NCI-H1105 (cell line): ENCODE data around the gene MYRF.

Experiments used
- DNase-seq: peaks from one replicate; lab custom pipeline; 2025; lab: John Stamatoyannopoulos, UW

Gene MYRF

GRCh38 chr11:61739413-61739812, 13.0 kb upstream of the MYRF start:
- DNase-seq = no peak

DNA sequence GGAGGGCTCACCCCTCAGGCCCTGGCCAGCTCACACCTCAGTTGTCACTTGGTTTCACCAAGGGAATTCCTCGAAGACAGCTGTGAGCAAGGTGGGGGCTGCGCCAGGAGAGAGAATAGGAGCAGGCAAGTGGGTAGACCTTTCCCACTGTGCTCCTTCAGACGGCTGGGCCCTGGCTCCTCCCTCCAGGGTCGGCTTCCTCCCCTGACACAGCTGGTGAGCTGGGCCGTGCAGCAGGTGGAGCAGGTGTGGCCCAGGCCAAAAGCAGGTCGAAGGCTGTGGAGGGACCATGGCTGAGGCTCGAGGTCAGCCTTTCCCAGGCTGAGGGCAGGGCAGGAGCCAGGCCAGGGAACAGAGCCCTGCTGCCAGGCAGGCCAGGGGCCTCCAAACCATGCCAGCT, 12.5 kb upstream of the MYRF start:
- no peak for DNase-seq

- DNase-seq = no peak
These were observed 10.0 kb upstream of the MYRF start for GRCh38 chr11:61742391-61742790.

DNA sequence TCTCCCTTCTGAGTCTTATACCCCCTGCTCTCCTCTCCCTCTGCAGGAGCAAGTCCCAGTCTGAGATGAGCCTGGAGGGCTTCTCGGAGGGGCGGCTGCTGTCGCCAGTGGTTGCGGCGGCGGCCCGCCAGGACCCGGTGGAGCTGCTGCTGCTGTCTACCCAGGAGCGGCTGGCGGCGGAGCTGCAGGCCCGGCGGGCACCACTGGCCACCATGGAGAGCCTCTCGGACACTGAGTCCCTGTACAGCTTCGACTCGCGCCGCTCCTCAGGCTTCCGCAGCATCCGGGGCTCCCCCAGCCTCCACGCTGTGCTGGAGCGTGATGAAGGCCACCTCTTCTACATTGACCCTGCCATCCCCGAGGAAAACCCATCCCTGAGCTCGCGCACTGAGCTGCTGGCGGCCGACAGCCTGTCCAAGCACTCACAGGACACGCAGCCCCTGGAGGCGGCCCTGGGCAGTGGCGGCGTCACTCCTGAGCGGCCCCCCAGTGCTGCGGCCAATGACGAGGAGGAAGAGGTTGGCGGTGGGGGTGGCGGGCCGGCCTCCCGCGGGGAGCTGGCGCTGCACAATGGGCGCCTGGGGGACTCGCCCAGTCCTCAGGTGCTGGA, 8.8 kb upstream of the MYRF start:
- DNase-seq = no peak

DNA sequence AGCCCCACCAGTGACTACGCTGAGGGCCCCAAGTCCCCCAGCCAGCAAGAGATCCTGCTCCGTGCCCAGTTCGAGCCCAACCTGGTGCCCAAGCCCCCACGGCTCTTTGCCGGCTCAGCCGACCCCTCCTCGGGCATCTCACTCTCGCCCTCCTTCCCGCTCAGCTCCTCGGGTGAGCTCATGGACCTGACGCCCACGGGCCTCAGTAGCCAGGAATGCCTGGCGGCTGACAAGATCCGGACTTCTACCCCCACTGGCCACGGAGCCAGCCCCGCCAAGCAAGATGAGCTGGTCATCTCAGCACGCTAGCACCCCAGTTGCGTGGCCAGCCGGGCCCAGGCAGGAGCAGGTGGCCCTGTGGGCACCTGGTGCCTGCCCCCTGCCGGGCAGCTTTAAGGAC, 8.3 kb upstream of the MYRF start:
- no peak for DNase-seq

GRCh38 chr11:61744609-61745156, 7.8 kb upstream of the MYRF start:
- DNase-seq = no peak

- DNase-seq = no peak
These were observed 6.5 kb upstream of the MYRF start for GRCh38 chr11:61745781-61746441.

DNA sequence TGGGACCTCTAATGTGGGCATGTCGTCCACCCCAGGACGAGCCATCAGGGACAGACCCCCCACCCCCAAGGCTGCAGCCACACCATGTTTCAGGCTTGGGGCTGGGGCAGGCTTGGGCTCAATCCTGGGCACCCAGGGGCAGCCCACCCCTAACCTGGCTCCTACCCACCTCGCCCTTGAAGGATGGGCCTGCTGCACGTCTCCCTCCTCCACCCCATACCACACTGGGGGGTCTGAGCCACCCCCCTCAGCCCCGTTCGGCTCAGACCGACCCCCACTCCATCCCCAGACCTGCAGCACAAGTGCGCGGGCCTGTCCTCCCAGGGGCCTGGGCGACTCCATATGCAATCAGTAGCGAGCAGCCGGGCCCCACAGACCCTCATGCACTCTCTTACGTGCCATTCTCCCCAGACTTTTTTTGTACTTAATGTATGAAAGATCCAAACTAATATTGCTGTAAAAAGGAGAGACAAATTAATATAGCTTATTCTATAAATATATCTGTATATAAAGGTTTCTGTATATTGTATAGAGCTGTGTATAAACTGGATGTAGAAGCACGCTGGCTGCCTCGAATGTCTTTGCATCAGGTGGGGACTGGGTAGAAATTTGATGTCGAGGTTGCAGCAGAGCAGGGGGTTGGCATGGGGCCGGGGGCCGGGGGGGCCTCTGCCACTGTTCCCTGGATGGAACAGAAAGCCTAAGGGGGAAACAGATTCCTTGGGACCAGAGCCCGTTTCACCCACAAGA, 5.8 kb upstream of the MYRF start:
- no peak for DNase-seq

GRCh38 chr11:61747192-61747966, 5.1 kb upstream of the MYRF start:
- no peak for DNase-seq

DNA sequence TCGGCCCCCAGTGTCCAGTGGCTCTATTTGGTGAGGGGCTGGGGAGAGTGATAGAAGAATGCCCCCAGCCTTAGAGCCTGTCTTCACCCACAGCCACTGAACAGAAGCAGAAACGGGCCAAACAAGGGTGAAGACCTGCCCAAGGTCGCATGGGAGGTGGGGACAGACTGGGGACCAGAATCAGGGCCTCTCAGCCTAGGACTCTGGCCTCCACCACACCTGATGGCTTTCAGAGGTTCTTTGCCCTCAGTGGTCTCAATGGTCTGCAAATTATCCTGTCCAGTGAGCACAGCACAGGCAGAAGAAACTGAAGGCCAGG, 4.5 kb upstream of the MYRF start:
- DNase-seq = no peak

DNA sequence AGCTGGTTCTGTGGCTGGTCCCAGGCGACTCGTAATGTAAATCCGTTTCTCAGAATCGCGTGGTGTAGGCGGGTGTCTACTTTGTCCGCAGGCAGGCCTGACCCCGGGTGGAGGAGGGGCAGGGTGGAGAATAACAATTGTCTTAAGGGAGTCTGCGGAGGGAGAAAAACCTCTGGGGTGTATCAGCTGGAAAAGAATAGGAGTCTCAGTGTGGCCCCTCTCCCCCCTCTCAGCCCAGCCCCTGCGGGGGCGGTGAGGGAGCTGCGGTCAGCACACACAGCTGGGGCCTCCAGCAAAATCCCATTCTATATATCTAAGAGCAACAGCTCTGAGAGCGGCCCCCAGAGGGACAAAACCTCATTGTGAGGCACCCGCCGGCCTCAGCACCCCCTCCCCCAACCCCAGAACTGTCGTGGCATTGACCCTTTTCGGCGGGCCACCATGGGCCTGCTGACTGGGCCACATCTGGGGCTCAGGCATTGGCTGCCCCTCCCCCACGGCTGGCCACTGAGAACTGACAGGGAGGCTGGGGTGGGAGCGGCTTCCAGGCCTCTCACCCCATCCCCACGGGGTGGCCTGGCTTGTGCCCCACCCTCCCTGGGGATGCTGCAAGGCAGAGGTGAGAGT, 2.7 kb upstream of the MYRF start:
- DNase-seq = no peak

DNA sequence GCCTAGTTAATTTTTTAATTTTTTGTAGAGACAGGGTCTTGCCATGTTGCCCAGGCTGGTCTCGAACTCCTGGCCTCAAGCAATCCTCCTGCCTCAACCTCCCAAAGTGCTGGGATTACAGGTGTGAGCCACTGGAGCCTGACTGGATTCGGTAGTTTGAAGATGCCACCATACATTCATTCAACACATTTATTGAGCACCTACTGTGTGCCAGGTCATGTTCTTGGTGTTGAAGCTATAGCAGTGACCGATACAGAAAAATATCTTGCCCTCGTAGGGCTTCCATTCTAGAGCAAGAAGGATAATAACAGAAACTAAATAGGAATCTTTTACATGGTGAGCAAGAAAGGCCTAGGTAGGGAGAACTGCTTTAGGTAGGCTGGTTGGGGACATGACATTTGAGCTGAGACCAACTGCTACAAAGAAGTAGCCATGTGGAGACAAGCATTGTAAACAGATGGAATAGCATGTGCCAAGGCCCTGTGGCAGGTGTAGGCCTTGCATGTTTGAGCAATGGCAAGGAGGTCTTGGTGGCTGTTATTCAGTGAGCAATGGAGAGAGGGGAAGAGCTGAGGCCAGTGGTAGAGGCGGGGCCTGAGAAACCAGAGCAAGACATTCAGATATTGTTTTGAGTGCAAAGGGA, 1.7 kb upstream of the MYRF start:
- DNase-seq = no peak

- no peak for DNase-seq
These were observed 1.1 kb upstream of the MYRF start for GRCh38 chr11:61751384-61751783.

DNA sequence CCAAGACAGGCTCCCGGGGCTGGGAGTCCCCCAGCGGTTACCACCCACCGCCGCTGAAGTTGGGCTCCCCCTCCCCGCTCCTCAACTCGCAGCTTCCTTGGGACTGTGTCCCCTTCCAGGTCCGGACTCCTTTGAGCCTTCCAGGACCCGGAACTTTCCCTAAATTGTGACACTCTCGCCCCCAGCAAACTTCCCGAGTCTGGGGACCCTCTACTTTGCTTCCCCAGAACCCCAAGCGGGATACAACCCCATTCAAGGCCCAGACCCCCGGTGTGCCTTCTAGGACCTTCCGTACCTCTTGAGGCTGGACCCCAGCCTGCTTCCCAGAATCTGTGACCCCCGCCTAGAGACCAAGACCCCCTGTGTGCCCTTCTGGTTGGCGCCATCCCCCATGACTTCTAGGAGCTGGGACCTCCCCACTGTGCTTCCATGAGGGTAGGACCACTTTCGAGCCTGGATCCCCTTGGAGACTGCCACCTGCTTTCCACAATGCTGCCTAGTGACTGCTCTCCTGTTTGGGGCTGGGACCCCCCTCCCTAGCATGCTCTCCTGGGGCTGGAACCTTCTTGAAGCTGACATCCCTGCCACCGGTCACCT, 587 bp downstream of the MYRF start:
- DNase-seq = no peak

GRCh38 chr11:61753672-61754071, 1.2 kb downstream of the MYRF start:
- no peak for DNase-seq

DNA sequence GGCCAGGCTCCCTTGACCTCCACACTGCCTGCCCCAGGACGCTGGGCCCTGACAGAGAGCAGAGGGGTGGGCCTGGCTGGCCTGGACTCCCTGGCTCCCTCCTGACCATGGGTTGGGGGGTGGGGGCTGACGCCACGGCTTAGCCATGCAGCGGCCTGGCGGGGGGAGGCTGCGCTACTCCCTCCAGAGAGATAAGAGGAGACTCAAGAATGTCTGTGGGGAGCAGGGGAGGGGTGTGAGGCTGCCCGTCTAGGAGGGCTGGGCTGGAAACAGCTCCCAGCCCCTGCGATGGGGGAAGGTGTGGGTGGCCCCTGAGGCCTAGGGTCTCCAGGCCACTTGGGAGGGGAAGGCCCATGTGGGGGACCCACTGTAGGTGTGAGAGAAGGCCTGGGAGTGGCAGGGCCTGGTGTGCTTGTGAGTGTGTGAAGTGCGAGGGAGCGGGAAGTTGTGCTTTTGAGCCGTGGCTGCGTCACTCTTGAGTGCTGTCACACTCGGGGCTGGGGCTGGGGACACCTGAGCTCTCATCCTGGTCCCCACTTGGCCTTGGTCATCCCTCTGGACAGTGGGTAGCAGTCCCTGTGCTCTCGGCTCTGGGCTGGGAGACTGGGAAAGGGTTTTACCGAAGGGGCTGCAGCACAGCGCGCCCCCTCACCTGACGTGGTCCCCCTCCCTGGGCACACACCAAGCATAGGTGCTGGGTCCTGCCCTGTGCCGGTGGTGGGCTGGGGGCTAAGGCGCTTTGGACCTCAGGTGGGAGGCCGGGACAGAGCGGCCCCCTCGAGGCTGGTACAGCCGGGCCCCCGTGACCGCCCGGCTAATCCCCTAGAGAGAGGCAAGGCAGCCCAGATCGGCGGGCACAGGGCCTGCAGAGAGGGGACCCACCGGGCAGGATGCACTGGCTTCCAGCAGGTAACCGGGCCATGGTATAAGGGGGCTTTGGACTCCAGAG, 2.4 kb downstream of the MYRF start:
- no peak for DNase-seq

GRCh38 chr11:61756147-61756451, 3.7 kb downstream of the MYRF start:
- DNase-seq = no peak

DNA sequence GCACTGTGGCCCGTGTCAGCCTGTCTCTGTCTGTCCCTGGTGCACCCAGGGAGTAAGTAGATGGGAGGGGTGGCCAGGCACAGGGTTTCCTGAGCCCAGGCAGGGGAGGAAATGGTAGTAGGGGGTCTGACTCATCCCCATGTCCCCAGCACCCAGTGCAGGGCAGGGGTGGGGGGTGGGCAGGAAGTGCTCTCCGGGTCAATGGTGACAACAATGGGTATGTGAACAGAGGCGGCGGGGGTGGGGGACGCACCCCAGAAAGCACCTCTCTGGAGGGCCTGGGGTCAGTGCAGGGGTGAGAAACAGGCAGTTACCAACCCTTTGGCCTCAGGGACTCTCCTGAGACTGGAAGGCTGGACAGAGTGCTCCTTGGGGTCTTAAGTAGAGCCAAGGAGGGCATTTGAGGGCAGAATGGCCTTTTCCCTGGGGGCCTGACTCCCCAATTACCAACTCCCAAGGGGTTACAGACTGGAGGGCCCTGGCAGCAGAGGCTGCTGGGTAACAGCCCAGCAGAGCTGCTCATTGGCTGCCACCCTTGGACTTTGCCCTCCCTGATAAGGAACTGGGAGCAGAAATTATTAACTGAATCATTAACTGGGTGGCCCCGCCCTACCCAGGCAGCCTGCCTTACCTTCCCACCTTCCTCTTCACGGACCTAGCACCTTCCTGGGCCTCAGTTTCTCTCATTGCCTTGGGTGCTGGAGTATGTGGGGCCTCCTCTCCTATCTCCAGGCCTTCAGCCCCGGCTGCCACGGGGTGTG, 4.2 kb downstream of the MYRF start:
- no peak for DNase-seq

- DNase-seq = no peak
These were observed 4.9 kb downstream of the MYRF start for GRCh38 chr11:61757213-61757862.
